CD4-positive, alpha-beta T cell treated with Interleukin-15 for 4 hours (primary cell): ENCODE data around the gene GALNT15.
A peak's percentile ranks its signal among the peaks of the same experiment; 100 is the strongest.

ENCODE experiments used
- DNase-seq: peaks from one replicate; pipeline ENCODE4 v3.0.0-alpha.2; 2020; ENCODE audit warnings: low spot score

GALNT15 gene

DNA sequence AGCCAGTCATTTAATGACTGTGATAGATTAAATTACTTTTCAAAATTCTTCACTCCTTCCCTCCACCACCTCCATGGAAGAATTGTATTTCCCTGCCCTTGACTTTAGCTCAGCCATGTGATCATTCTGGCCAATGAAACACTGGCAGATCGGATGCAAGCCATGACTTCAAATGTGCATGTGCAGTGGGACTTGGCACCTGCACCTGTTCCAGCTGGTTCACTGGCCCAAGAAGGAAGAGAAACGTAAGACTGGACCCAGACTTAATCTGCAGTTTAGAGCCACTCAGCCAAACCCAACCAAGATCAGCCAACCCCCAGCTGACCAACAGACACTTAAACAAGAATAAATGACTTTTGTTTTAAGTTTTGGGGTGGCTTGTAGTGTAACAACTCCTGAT is 78.5 kb downstream of the GALNT15 start:
- DNase-seq: no peak

DNA sequence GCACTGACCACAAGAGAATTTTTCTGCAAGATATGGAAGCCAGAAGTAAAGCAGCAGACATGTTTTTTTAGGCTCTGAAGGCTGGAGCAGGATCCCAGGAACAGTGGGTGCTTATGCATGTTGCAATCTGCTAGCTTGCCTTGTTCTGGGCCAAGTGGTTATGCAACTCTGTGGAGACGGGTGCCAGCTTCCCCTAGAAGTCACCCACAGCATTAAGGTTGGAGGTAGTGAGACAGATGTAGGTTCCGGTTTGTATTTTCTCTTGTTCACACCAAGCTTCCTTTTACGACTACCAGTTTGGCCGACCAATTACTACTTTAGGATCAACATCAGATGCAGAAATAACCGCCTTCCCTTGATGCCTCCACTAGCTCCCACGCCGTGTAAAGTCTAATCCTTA is 79.1 kb downstream of the GALNT15 start:
- DNase-seq: no peak

DNA sequence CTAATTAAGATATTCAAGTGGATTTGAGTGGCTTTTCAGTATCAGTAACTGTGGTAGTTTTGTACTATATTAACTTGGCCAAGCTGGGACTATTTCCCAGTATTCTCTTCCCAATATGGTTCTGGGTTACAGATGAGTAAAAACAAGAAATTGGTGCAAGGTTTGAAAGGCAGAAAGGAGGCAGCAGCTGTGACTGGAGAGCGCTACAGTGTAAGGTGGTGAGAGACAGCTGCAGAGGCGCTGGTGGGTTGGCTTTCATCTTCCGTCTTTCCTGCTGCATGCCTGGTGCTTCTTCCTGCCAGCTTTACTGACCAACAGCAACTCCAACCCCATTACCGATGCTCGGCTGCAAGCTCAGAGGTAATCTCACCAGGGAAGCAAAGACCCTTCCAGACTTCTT is 80.4 kb downstream of the GALNT15 start:
- no peak for DNase-seq

DNA sequence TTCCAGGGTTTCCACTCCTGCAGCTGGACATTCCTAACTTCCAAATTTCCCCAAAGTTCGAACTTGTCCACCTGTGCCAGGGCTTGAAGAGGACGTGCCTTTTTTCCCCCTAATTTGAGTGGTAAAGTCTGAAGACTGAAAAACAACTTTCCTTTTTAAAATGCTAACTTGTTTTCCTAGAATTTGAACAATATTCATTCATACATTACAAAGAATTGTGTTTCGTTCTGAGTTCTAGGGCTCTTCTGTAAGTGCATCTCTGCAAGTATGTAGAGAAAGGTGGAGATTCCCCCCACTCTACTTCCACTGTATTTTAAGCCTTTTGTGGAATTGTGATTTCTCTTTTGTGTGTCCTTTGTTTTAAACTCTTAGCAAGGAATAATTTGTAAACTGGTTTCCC is 80.8 kb downstream of the GALNT15 start:
- no peak for DNase-seq

DNA sequence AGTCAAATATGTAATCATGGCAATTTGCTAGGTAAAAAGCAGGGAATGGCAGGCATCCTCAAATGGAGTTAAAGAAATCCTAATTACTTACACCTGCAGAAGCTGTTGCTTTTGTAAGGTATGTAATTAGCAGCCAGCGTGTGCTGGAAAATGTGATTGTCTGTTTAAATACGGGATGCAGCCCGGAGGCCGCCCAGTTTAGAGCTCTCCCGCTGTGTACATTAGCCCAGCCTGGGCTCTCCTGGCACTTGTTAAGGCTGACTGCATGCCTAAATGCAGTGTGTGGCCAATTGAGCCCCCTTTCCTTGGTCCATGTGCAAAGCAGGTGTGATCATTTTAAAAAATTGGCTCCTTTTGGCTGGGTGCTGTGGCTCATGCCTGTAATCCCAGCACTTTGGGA is 81.2 kb downstream of the GALNT15 start:
- no peak for DNase-seq

DNA sequence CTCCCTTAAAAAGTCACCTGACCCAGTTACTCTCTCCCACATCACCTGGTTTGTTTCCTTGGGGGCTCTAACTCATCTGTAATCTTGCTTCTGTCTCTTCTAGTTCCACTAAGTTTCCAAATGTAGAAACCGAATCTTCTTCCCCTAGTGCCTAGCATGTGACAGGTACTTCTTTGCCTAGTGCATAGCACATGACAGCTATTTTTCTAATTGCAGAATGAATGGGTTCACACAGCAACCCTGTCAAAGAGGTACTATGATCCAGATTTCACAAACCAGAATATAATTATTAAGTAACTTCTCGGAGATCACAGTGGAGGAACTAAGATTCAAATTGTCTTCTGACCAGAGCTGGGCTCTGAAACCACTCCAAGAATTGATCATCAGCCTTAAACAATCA is 82.8 kb downstream of the GALNT15 start:
- no peak for DNase-seq

DNA sequence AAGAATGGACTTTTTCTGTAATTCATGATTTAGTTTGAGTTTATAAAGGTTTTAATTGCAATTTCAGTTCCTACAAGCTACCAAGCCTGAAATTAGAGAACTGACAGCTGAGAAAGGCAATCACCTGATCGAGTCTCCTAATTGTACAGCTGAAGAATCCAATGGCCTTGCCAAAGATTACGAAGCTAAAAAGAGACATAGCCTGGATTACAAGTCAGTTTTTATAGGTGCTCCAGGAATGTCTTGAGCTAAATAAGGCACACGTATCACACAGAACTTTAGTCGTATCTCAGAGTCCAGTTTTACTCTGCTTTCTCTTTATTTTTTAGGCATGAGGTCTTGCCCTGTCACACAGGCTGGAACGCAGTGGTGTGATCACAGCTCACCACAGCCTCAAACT is 83.7 kb downstream of the GALNT15 start:
- DNase-seq: no peak

DNA sequence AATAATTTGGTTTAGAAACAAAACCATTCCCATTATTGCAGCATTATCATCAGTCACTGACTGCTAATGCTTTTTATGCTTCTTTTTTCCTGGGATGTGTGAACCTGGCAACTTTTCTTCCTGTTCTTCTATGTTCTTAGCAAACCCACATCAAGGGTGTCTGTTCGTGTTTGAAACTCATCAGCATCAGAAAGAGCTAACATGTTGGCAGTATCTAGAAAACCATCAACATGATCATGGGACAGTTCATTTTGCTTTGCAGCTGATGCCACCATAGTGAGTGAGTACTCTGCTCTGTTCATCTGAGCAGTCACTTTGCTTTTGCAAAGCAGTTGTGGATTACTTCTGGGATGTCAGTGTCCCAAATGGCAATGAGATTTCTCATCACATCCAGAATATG is 84.4 kb downstream of the GALNT15 start:
- no peak for DNase-seq

DNA sequence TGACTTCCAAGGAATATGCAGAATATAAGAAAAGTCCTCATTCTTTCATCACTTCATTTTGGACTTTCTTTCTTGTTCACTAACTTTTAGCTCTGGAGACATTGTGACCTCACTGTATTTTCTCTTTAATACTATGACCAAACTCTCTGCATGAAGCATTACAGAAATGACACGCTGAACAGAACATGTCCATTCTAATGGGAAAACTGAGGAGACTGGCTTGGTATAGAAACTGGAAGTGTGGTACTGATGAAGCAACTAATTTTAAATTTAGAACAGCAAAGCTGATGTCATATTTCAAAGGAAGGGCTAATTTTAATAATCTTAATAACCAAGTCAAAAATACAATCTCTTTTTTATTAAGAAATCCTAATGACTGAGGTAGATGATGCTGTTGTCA is 85.6 kb downstream of the GALNT15 start:
- DNase-seq: no peak

DNA sequence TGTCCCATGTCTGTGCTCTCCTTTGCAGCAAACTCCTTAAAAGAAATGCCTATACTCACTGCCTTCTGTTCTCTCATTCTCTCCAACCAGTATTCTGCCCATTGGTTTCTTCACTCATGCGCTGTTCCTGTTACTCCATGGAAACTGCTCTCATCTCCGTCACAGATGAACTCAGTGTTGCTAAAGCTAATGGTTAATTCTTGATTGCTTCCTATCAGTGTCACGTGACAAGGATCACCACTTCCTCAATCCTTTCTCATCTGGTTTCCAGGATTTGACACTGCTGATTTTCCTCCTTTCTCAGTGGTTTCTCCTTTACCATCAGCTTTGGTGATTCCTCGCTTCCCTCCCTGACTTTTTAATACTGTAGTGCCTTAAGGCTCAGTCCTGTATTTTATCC is 87.7 kb downstream of the GALNT15 start:
- no peak for DNase-seq

DNA sequence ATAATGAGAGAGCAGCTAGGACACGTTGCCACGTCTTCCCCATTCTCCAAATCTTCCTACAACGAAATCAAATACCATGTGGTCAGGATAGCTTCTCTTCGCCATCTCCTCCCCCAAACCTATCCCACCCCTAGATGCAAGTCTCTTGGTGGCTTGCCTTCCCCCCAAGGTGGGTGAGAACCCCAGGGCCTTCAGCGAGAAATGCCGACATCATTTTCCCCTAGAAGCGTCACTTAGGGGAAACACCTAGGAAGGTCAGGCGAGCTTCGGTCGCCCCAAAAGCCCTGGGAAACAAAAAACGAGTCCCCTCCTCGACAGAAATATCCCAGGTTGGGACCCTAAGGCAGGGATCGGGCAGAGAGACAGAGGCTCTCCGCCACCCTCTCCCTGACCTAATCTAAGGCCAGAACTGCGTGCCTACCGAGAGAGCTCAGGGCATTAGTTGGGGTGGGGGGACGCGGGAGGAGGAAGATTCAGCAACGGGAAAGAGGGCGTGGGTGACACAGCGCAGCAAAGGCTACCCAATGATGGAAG is 89.8 kb downstream of the GALNT15 start:
- no peak for DNase-seq

DNA sequence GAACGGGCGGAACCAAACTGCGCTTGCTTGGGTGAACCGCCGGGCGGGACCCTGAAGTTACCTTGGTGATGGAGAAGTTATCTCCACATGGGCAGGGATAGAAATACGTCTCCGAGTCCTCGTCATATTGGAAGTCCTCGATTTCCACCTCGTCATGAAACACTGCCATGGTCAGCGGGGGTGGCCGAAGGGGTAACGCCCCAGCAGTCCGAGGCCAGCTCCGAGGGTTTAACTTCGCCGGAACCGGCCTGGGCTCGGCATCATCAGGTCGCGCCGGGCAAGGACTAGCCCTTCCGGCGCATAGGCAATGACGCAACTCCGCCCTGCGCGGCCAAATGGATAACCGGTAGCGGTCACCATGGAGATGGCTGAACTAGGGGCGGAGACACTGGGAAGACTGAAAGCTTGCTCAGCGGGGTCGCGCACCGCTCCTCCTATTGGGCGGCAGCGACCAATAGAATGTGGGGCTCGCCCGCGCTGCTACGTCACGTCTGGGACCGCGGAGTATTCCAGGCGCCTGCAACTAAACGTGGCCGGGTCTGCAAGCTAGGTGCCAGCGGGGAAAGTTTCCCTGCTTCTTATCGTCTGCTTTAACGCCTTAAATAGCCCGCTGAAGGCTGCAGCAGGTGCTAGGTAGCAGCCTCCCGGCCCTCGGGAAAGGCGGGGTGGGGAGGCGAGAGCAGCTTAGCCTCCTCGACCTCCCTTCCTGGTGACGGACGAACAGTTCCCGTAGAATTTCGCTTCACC is 90.4 kb downstream of the GALNT15 start, which contains the start of the genes DPH3 and OXNAD1:
Gene DPH3 (minus strand): TSS at position 236 of the 747 bp plus-strand sequence. CDS start 67 bp downstream, at position 169.
Gene OXNAD1 (plus strand): TSS at position 505 of the 747 bp plus-strand sequence. CDS start 5,741 bp downstream, outside the sequence.
- peak; percentile 99 for DNase-seq

DNA sequence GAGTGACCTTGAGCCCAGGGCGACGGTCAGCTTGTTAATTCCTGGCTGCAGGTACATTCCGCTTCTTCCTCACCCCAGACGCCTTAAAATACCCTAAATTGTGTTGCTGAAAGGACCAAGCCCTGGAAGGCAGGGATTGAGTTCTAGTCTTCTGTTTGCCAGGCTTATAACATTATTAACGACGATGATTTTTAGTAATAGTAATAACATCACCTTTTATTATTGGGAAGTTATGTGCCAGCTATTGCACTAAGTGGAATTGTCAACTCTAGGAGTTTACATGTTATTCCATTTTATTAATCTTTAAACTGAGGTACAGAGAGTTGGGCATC is 90.9 kb downstream of the GALNT15 start:
- DNase-seq: no peak

DNA sequence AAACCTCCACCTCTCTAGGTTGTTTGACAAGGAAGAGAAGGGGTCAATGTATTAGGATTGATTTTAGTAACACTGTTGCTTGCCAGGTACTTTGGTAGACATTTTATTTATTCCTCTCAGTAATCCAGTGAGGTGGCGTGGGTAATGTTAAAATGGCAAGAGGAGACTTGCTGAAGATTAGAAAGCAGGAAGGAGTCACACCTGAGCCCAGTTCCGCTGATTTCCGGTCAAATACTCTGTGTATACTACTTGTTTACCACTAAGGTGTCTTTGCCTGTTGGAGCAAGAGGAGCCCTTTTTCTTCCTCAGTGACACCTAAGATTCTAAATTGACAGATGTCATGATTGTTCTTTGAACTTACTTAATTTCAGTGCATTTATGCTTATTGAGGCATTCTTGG is 92.2 kb downstream of the GALNT15 start:
- DNase-seq: no peak

DNA sequence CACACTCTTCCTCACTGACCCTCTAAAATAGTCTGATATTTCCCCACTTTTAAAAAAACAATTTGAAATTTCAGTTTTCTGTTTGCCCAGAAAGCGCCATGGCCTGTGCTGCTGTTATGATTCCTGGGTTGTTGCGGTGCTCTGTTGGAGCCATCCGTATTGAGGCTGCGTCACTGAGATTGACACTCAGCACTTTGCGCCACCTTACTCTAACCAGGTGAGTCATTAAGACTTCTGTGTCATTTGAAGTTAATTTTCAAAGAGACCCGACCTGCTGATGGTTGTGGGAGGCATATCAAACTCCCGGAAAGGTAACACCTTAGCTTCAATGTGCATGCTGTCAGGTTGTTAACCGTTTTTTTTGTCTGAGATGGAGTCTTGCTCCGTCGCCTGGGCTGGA is 96.4 kb downstream of the GALNT15 start:
- no peak for DNase-seq

DNA sequence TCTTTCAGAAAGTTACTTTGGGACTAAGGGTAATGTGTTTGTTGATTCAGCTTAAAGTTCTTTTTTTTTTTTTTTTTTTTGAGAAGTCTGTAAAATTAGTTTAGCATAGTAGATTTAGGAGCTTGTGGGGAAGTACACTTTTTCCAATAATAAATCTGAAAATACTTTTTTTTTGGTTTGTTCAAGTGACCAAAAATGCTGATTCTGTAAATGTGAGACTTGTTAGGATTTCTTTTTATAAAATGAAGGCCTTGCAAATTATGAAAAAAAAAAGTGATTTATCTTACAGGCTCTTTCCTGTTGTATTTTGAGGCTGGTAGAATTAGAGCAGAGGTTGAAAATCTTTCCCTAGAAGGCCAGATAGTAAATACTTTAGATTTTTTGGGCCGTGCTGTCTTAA is 98.1 kb downstream of the GALNT15 start:
- no peak for DNase-seq

DNA sequence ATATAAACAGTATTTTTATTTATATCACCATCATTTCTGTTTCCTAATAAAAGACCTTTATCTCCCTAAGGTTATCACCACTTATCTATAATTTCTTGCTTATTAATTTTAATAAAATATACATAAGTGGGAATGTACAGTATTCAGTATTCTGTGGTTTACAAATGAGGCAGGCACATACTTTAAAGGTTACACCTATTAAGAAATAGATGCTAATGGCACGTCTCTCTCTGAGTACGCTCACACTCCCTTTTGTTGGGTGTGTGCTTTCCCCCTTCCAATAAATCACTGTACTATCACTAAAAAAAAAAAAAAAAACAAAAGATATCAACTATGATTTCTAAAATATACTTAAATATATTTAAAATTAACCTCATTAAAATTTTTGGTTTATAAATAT is 99.4 kb downstream of the GALNT15 start:
- no peak for DNase-seq

DNA sequence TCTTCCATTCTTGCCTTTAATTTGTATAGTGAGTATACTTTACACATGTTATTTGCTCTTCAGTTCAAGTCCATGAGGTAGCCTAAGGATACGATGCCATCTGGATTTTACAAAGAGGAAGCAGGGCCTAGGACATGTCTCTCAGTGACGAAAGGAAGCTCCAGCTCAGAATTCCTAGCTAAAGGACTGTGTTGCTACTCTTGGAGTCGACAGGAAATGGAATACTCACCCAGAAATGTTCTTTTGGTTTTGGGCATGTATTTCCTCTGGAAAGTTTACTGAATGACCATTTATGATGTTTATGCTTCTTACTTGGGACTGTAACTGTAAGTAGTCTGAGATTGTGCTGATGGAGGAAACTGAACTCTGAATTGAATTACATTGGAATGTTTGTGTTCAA is 103.0 kb downstream of the GALNT15 start:
- DNase-seq: no peak

DNA sequence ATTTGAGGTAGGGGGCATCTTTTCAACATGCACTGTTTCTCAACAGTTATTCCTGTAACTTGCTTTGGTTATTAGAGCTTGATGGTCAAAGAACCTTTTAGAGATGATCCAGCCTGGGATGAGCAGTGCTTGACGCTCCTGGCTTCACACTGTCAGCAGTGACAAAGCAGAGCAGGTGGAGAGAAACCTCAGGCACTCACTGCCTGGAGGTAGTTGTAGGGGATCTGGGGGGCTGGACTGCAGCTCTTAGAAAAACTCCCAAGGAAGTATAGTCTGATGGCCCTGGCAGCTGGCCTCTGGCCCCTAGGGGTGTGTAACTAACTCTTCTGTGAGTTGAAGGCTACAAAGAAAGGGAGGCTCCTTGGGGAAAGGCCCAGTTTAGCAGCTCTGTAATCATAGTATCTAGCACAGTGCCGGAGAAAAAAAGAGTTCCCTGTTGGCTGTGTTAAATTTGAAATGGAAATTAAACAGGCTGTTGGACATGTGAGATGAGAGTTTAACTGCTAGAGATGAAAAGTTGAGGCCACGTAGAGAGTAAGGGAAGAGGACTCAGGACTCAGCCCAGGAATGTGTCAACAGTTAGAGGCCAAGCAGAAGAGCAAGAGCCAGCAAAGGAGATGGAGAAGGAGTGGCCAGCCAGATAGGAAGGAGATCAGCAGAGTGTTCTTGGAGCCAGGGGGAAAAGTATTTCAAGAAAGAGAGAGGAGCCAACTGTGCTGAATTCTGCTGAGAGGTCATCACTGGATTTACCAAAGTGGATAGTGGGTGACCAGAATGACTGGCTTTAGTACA is 104.7 kb downstream of the GALNT15 start:
- no peak for DNase-seq

DNA sequence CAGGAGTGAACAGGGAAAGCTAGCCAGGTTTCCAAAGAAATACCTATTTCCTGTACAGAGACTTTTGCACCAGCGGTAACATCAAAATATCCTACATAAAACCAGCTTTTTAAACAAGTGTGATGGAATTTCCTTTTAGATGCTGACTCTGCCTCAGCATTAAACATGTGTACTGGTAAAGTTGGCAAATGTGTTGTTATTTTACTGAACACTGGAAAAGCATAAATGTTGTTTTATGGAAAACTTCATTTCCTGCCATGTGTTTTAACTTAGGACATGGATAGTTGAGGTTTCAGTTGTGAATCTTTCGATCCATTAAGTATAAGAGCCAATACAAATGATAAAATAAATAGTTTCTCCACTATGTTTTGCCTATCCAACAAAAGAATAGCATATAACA is 106.2 kb downstream of the GALNT15 start:
- no peak for DNase-seq
